Head of caudate nucleus (tissue), 42 donors: ENCODE results near the gene POLE3.
"Not testable (repeated sequence)": the region's sequence is repeated elsewhere in the genome, so short reads cannot be mapped to it uniquely, and the experiment has no call there.

ENCODE experiments used
- DNase-seq, 42 donors: peaks; one replicate each; pipeline versions ENCODE4 v3.0.0 to v3.0.0-alpha.2; 2020 to 2021; ENCODE audit warnings: mixed read lengths in 7 of 42
- intact Hi-C: fragments of 100-400 bp; cut with DNase I; formaldehyde crosslinking; loops from one replicate; pipeline ENCODE4 v1.15.0; 2022

The POLE3 gene

DNA sequence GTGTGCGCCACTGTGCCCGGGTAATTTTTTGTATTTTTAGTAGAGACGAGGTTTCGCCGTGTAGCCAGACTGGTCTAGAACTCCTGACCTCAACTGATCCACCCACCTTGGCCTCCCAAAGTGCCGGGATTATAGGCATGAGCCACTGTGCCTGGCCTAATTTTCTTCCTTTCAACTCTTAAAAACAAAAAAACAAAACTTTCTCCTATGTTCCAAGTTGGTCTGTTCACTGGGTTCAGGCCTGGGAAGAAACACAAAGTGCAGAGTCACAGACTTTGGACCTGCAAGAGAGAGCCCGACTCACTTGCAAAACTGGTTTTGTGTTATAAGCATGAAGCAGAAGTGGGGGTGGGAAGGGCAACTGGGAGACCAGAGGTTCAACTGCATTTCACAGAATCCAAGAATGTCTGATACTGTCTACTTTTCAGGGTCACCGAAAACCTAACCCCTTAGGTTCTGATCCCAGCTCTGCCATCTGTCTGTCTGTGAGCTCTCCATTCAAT, 28.5 kb downstream of the POLE3 start:
- no peak for DNase-seq
- intact Hi-C loops: no loop called here

DNA sequence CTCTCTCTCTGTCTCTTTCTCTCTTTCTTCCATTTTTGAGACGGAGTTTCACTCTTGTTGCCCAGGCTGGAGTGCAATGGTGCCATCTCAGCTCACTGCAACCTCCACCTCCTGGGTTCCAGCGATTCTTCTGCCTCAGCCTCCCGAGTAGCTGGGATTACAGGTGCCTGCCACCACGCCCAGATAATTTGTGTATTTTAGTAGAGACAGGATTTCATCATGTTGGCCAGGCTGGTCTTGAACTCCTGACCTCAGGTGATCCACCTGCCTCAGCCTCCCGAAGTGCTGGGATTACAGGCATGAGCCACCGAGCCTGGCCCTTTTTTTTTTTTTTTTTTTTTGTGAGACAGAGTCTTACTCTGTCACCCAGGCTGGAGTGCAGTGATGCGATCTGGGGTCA, 29.0 kb downstream of the POLE3 start:
- DNase-seq, intact Hi-C loops: not testable (repeated sequence)

GRCh38 chr9:113380869-113381378, 29.6 kb downstream of the POLE3 start:
- no peak for DNase-seq

GRCh38 chr9:113379829-113380210, 30.7 kb downstream of the POLE3 start:
- intact Hi-C loops, DNase-seq: not testable (repeated sequence)

More at GRCh38 chr9:113380869-113381378, 29.6 kb downstream of the POLE3 start:
- intact Hi-C loops: no loop called here

DNA sequence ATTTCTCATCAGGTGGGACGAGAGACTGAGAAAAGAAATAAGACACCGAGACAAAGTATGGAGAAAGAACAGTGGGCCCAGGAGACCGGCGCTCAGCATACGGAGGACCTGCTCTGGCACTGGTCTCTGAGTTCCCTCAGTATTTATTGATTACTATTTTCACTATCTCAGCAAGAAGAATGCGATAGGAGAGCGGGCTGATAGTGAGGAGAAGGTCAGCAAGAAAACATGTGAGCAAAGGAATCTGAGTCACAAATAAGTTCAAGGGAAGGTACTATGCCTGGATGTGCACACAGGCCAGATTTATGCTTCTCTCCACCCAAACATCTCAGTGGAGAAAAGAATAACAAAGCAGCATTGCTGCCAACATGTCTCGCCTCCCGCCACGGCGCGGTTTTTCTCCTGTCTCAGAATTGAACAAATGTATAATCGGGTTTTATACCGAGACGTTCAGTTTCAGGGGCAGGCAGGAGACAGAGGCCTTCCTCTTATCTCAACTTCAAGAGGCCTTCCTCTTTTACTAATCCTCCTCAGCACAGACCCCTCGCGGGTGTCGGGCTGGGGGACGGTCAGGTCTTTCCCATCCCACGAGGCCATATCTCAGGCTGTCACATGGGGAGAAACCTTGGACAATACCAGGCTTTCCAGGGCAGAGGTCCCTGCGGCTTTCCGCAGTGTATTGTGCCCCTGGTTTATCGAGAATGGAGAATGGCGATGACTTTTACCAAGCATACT, 31.2 kb downstream of the POLE3 start:
- intact Hi-C loops: not testable (repeated sequence)

DNA sequence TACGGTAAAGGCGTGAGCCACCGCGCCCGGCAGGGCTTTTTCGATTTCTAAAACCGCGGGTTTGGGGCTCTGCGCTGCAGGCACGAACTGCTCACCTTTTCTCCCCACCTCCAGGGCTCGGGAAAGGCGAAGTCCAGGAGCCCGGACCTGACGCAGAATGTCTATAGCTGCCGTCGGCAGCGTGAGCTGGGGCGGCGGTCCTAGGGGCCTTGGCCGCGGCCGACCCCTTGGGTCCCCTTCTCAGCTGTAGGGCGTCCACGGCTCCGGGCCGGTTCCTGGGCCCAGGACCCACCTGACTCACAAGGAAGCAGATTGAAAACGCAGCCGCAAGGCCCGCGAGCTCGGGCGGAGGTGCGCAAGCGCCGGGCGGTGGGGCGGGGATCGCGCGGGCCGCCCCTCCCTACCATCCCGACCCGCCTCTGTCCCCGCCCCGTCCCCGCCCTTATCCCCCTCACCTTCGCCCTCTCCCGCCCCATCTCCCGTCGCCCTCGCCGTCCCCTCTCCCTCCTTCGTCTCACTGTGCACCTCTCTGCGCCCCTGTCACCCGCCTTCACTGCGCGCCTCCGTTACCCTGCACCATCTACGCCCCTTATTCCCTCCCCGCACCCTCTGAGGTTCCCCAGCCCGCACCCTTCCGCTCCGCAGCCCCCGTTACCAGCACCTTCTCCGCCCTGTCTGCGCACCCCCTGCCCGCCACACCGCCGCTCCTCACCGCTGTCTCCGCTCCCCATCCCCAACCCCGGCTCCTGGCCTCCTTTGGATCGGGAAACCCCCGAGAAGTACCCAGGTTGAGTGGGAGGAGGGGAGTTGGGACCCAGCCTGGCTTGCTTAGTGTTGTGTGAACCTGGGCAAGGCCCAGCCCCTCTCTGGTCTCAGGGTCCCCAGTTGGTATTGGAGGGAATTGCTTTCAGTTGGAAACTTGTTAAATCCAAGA, 33.6 kb downstream of the POLE3 start, which contains the start of gene HDHD3:
Gene HDHD3 (minus strand): TSS at position 353 of the 934 bp plus-strand sequence. CDS start 2,632 bp downstream, outside the sequence.
- peak; percentile 48 to 91 (median 79) for DNase-seq
- intact Hi-C loops: no loop called here

More for the DNA sequence above, 31.2 kb downstream of the POLE3 start:
- not testable (repeated sequence) for DNase-seq

- intact Hi-C loops: no loop called here
- no peak for DNase-seq
Observed at GRCh38 chr9:113375057-113376023, 35.1 kb downstream of the POLE3 start.

GRCh38 chr9:113373676-113374392, 36.6 kb downstream of the POLE3 start:
- intact Hi-C loops: no loop called here

GRCh38 chr9:113373256-113373655, 37.2 kb downstream of the POLE3 start:
- no peak for DNase-seq
- intact Hi-C loops: no loop called here

More at GRCh38 chr9:113373676-113374392, 36.6 kb downstream of the POLE3 start:
- DNase-seq: no peak

- intact Hi-C loops: no loop called here
Observed at GRCh38 chr9:113372059-113372458, 38.4 kb downstream of the POLE3 start.

DNA sequence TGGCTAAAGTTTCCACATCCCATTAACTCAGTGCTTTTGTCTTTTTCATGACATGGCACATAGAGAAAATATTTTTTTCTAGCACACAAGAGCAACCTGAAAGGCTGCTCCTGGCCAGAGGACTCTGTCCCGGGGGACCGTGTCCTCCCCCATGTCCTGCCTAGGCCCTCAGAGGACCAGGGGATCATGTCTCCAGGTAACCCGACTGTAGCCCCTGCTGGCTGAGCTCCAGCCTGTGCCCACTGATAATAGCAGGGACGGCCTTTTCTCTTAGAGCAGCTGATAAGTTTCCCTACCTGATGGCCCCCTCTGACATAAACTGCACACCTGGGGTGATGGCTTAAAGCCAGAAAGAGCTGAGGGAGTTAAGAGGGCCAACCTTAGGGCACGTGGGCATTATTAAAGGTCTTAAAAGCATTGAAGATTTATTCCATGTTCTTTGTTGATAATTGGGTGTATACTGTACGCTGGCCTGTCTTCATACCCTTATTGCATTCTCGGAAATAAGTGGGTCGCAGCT, 39.6 kb downstream of the POLE3 start:
- intact Hi-C loops: no loop called here
- DNase-seq: no peak

More at GRCh38 chr9:113372059-113372458, 38.4 kb downstream of the POLE3 start:
- no peak for DNase-seq

- intact Hi-C loops: no loop called here
- no peak for DNase-seq
Observed at GRCh38 chr9:113369855-113370140, 40.7 kb downstream of the POLE3 start.

DNA sequence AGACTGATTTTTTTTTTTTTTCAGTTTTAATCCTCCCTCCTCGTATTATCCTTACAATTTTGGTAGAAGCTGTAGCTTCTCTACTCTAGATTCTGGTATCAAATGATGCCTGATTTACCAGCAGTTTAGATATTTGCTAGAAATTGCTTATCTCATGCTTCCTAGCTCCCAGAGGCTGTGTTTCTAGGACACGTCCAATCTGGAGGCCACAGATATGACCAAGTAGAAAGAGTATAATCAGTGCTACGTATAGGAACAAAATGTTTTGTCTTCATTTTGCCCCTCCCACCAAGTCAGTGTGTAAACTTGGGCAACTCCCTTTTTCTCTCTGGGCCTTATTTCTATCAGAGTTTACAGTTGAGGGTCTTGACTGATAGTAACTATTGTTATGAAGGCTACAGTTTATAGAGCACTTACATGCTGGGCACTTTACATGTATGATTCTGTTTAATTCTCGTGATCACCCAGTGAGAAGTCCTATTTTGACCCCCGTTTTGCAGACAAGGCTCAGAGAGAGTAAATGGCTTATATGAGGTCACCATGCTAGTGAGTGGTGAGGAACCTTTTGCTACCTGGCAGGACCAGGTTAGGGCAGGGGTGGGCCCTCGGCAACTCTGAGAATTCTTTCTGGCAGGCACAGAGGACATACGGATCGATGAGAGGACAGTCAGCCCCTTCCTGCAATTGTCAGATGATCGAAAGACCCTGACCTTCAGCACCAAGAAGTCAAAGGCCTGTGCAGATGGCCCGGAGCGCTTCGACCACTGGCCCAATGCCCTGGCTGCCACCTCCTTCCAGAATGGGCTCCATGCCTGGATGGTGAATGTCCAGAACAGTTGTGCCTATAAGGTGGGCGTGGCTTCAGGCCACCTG, 41.3 kb downstream of the POLE3 start:
- no peak for DNase-seq
- intact Hi-C loops: no loop called here

DNA sequence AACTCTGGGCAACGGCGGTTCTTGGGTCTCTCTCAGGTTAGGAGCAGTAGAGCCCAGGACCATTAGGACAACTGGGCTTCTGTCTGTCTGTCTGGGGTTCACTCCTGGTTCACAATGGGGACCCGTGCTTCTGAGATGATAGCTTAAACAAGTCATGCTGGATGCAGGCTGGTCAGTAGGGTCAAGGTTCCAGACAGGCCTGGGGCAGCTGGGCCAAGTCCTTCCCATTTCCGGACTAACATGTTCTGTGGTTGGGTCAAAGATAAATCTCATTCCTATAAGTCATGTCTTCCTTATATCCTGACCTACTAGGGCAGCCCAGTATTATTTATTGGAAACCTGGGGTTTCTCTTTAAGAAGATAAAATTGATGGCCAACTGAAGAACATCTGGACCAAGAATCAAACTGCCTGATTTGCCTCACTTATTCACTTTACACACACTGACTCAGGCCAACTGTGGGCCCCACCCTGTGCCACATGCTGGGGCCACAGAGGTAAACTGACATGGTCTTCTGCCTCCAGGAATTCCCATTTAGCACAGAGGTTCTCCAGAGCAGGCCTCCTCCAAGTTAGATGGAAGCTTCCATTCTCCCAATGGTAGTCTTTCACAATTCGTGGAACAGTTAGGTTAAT, 42.0 kb downstream of the POLE3 start:
- intact Hi-C loops: no loop called here
- DNase-seq: no peak

- DNase-seq, intact Hi-C loops: not testable (repeated sequence)
Observed at GRCh38 chr9:113365652-113366051, 44.8 kb downstream of the POLE3 start.

DNA sequence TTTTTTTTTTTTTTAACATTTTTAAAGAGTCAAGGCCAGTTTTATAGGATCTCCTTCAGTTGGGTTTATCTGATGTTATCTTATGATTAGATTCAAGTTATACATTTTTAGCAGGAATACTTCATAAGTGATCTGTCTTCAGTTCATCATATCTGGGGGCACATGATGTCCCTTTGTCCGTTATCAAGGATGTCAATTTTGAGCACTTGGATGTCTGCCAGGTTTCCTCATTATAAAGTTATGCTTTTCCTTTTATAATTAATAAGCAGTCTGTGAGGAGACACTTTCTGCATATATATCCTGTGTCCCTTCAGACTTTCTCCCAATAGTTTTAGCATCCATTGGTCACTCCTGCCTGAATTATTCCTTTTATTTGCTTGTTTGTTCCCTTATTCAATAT, 45.5 kb downstream of the POLE3 start:
- no peak for DNase-seq
- intact Hi-C loops: no loop called here
